ENCODE data around the gene ACTN1. TPM values are rescaled to one million over a fixed set of nuclear protein-coding genes. Genes with fewer than 3 reads are reported as not detected.

ACTN1 gene
- total RNA-seq, 4 donors from 2014 or later: 48.1 to 90.4 (median 64.8) TPM

DNA sequence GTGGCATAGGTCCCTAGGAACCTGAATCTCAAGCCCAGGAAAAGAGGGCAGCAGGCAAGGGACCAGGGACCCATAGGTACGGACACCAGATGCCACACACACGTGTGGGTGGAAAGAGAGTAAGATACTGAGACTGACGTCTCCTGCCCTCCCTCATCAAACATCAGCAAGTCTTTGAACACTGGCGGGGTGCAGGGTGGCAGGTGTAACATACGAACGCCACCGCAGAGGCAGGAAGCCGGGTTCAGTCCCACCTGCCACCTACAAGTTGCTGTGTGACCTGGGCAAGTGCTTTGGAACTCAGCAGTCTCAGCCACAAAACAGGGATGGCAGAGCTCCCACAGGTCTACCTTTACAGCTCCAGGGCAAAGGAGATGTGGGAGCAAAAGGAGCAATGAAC is 11.1 kb downstream of the ACTN1 start:
- Histone ChIP-seq H3K27ac (no peak overlapping the region), H3K27me3 (no peaks in the 10 kb centered on the region), H3K4me1 (peaks cover 36 to 60% of the 10 kb centered on the region in 2 donors), H3K4me3 (replicated peaks in 1 of 3) (no peak overlapping the region), H3K36me3 (no peaks in the 10 kb centered on the region), H3K9me3 (no peaks in the 10 kb centered on the region)
- no peak for DNase-seq
- intact Hi-C loops (cut with DNase I): no loop called here
- no peak for TF ChIP-seq POLR2A (IDR thresholded peaks at IDR 0.05)
- TF ChIP-seq, protein P1, sequence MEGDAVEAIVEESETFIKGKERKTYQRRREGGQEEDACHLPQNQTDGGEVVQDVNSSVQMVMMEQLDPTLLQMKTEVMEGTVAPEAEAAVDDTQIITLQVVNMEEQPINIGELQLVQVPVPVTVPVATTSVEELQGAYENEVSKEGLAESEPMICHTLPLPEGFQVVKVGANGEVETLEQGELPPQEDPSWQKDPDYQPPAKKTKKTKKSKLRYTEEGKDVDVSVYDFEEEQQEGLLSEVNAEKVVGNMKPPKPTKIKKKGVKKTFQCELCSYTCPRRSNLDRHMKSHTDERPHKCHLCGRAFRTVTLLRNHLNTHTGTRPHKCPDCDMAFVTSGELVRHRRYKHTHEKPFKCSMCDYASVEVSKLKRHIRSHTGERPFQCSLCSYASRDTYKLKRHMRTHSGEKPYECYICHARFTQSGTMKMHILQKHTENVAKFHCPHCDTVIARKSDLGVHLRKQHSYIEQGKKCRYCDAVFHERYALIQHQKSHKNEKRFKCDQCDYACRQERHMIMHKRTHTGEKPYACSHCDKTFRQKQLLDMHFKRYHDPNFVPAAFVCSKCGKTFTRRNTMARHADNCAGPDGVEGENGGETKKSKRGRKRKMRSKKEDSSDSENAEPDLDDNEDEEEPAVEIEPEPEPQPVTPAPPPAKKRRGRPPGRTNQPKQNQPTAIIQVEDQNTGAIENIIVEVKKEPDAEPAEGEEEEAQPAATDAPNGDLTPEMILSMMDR (IDR thresholded peaks at IDR 0.05): no peak
- WGBS, 2 donors: 90 to 91% methylated on average over 8 of the region's 8 CpGs

DNA sequence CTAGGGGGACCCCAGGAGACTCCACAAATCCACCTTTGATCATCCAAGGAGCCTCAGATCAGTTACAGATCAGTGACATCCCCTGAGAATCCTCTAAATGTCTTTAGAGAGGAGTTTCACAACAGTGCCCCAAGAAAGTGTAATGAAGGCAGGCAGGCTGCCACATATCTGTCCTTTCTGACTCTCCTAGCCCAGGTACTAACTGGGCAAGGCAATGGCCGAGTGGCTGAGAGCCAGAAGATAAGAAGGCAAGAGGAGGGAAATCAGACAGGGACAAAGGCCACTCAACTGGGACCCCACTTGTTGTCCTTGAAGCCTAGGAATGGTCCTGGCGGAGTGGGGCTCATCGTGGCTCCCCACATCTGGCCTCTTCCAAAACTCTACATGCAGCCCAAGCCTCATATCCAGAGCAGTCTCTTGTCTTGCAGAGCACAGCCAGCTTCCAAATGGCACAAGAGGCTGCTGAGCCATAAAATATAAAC is 11.6 kb downstream of the ACTN1 start:
- H3K4me1 ChIP-seq: peaks cover 36 to 60% of the 10 kb centered on the region in 2 donors
- 86 to 88% methylated on average over 3 of the region's 3 CpGs for WGBS, 2 donors
- intact Hi-C loops (cut with DNase I): no loop called here
- no peak overlapping the region for H3K27ac ChIP-seq
- no peak overlapping the region for H3K4me3 ChIP-seq (replicated peaks in 1 of 3)
- H3K9me3 ChIP-seq: no peaks in the 10 kb centered on the region
- TF ChIP-seq POLR2A (IDR thresholded peaks at IDR 0.05): no peak
- TF ChIP-seq, protein P1 (IDR thresholded peaks at IDR 0.05): no peak
- no peaks in the 10 kb centered on the region for H3K27me3 ChIP-seq
- DNase-seq: no peak
- no peaks in the 10 kb centered on the region for H3K36me3 ChIP-seq

DNA sequence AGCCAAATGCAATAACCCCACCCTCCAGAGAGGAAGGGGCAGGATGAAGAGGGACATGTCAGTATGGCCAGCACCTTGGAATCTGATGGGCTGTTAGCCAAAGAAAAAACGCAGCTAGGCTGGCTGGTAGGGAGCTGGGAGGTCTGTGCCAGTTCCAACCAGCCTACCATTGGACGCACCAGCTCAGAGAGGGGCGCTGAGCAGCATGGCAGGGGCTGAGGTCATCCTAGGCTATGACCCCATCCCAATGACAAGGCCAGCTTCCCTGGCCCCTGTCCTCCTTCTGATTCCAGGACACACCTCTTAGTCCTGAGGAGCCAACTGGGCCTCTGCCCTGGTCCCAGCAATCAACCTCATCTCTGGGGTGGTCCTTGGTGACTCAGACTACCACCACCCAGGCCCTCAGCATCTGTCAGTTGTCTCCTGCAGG is 12.2 kb downstream of the ACTN1 start:
- WGBS, 2 donors: 53 to 67% methylated on average over 1 to 3 of the region's 3 CpGs
- intact Hi-C loops (cut with DNase I): no loop called here
- H3K36me3 ChIP-seq: no peaks in the 10 kb centered on the region
- peak in 1 of 2 donors; percentile 17 for DNase-seq
- no peaks in the 10 kb centered on the region for H3K9me3 ChIP-seq
- H3K27me3 ChIP-seq: no peaks in the 10 kb centered on the region
- H3K27ac ChIP-seq: peak overlapping the region in 2 of 3 donors; percentile 47 to 50
- no peak overlapping the region for H3K4me3 ChIP-seq (replicated peaks in 1 of 3)
- peaks cover 36 to 60% of the 10 kb centered on the region in 2 donors for H3K4me1 ChIP-seq
- TF ChIP-seq, protein P1 (IDR thresholded peaks at IDR 0.05): no peak
- no peak for TF ChIP-seq POLR2A (IDR thresholded peaks at IDR 0.05)

DNA sequence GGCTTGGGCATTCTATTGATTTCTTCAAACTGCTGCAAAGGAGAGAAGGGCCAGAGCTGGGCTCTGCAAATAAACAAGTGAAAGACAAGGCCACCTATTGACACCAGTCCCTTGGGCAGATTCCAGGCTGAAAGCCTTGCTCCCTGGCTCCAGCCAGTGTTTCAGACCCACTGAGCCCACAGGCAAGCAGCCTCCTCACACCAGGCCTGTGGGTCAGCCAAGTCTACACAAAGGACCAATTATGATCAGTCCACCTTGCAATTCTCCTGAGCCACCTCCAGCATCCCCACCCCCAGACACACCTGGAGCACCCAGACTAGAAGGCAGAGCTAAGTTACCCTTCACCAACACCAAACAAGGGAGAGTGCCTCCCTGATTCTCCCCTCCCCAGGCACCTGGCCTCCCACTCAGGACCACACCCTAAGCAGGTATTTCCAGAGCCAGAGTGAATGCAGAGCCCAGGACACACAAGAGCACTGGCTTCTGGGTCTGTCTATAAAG is 13.8 kb downstream of the ACTN1 start:
- intact Hi-C loops (cut with DNase I): no loop called here
- DNase-seq: peak; percentile 31 to 33
- H3K36me3 ChIP-seq: no peaks in the 10 kb centered on the region
- H3K4me1 ChIP-seq: peaks cover 32 to 57% of the 10 kb centered on the region in 2 donors
- H3K9me3 ChIP-seq: no peaks in the 10 kb centered on the region
- no peaks in the 10 kb centered on the region for H3K27me3 ChIP-seq
- peak overlapping the region in 2 of 3 donors; percentile 47 to 50 for H3K27ac ChIP-seq
- no peak for TF ChIP-seq POLR2A (IDR thresholded peaks at IDR 0.05)
- TF ChIP-seq, protein P1 (IDR thresholded peaks at IDR 0.05): no peak
- H3K4me3 ChIP-seq (replicated peaks in 1 of 3): no peak overlapping the region

DNA sequence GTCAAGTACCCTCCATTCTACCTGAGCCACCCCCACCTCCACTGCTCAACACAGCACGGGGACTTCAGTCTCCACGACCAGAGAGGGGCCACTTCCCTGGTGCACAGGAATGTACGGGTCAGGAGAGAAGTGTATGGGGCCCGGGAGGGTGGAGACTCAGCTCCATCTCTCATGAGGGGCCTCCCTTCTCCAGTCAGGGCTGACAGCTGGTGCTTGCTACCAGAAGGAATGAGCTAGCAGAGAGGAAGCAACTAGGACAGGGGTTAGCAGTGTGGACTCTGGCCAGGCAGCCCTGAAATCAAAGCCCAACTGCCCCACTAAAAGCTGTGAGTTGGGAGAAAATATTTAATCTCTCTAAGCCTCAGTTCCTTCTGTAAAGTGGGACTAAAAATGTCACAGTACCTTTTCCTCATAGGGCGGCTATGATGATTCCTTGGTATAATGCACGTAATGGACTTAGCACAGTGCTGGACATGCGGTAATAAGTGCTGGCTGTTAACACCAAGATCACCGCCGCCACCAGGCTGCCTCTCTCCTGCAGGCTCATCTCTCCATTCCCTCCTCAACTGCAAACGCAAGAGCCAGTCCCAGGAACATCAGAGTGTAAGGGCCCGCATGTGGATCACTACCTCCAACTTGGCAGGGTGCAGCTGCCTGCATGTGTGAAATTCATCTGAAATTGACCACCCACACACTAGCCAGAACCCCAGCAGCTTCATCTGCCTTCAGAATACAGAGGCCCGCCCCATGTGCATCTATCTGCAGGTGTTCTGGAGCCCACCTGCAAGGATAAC is 14.6 kb downstream of the ACTN1 start:
- H3K27me3 ChIP-seq: no peaks in the 10 kb centered on the region
- no peak for DNase-seq
- peaks cover 24 to 48% of the 10 kb centered on the region in 2 donors for H3K4me1 ChIP-seq
- WGBS, 2 donors: 75 to 79% methylated on average over 12 of the region's 12 CpGs
- H3K27ac ChIP-seq: no peak overlapping the region
- no peak overlapping the region for H3K4me3 ChIP-seq (replicated peaks in 1 of 3)
- H3K9me3 ChIP-seq: no peaks in the 10 kb centered on the region
- H3K36me3 ChIP-seq: no peaks in the 10 kb centered on the region
- intact Hi-C loops (cut with DNase I): no loop called here
- TF ChIP-seq, protein P1 (IDR thresholded peaks at IDR 0.05): no peak
- no peak for TF ChIP-seq POLR2A (IDR thresholded peaks at IDR 0.05)
